ENCODE results near the gene HSPA1A.

DNA sequence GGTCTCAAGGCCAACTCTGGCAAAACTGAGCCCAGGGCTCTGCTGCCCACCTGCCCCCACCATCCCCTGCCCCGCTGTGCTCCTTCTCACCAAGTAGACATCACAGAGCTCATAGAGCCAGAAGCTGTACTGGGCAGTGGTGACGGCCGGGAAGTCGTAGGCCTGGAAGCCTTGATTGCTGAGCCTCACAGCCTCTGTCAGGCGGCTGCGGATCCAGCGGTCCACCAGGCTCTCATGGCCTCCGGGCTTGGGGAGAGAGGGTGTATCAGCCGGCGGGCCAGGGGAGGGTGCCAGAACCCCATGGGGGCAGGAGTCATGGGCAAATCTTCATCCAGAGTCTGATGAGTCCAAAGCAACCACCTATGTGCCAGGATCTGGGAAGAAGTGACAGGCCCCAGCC lies 35.4 kb upstream of the HSPA1A start:
- no peak for TF ChIP-seq POLR2A (IDR thresholded peaks at IDR 0.05; ENCODE audit: low read depth, low read length)
- TF ChIP-seq POLR2AphosphoS5 (IDR thresholded peaks at IDR 0.05; ENCODE audit: low read depth, low read length): no peak
